GM10847 (cell line): ENCODE measurements around the gene OTOF.

Experiments
- POLR2A ChIP-seq: IDR thresholded peaks from 2 replicates; pipeline ENCODE4 v1.6.1; 2011; ENCODE audit not compliant: insufficient read length; ENCODE audit errors: extremely low read depth

OTOF gene

DNA sequence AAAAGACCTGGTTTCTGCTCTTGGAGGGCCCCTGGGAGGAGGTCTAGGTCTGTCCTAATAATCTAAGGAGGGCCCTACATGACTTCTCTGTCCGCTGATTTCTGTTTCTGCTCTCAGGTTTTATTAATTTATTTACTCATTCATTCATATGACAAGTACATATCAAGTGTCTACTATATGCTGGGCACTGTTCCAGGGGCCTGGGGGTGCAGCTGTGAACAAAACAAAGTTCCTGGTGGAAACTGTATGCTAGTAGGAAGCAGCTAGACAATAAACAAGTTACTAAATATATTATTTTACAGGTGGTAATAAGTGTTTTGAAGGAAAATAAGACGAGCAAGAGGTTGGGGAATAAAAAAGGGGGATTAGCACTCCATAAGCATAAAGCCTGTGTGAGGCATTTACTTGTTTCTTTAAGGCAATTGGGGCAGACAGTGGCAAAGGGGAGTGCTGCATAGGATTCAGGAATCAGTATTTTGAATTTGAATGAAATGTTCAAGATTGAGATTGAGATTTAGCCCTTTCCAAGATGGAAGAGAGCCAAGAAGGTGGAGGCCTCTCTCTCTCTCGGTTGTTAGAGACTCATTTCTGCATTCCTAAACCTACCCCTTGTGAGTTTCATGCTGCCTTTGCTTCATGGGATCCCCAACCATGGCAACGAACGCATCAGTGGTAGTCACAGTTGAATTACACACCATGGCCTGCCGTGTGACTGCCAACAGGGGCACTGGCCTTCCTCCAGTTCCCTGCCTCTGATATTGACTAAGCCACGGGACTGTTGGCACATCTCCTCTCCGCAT, 47.9 kb downstream of the OTOF start:
- no peak for TF ChIP-seq POLR2A

DNA sequence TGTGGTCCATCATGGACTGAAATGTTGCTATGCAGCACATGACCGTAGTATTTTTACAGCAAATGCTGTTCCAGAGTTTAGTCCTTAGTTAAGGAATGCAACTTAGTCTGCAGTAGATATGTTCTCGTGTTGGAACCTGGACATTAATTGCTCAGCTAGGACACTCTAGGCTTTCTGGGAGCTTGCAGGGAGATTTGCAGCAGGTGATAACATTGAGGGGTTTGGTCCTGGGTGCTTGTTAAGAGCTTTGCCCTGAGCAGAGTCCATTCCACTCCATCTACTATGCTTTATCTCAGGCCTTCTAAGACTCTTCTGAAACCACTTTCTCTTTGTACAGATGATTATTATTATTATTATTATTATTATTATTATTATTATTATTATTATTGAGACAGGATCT, 49.1 kb downstream of the OTOF start:
- no peak for TF ChIP-seq POLR2A

DNA sequence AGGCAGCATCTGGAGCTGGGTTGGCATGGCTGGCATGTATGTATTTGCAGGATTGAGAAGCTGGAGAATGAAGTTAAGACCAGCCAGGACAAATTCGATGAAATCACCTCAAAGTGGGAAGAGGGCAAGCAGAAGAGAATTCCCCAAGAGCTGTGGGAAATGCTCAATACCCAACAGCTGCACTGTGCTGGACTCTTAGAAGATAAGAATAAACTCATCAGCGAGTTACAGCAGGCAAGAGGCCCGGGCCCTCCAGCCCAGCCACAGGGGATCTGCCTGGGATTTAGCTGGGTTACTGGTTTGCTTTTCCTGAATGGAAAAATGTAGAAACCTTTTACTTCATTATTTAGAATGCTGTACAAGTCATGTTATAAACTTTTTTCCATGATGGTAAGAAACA, 53.7 kb downstream of the OTOF start:
- no peak for TF ChIP-seq POLR2A

DNA sequence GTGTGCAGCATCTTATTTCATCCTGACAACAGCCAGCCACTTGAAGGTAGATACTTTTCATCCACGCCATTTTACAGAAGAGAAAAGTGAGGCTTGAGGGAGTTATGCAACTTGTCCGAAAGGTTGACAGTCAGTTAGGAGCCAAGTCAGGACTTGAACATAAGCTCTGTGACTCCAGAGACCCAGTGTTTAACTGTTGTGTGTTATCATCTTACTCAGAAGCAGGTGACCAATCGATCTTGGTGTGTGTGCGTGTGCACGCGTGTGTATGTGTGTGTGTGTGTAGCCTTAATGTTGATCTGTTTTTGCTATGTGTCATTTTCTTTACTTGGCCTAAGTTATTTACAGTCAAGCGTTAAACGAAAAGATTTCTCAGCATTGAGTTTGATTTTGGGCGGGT, 54.2 kb downstream of the OTOF start:
- no peak for TF ChIP-seq POLR2A

DNA sequence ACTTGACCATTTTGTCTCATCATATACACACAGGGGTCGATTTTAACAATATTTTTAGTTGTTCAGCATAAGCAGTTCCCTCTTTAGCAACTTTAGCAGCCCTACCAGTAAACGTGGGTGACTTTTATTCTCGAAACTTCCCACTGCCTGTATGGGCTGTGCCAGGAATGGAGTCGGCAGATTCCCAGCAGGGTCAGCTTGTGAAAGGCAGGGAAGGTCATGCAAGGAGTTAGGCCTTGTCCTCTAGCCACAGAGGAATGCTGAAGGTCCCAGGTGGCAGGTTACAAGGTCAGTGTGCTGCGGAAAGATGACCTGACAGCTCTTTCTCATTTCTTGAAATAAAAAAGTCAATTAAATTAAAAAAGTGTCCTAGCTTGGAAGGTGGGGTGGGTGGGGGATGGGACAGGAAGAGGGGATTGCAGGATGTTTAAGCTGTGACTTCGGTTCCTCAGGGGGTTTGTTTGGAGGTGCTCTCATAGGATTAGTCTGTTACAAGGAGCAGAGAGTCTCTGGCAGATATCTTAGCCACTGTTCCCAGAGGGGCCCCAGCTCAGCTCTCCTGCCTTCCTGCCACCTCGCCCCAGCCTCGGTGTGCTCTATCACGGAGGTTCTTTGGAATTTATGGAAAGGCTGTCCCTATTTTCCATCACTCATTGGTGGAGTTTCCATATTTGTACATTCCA, 54.8 kb downstream of the OTOF start:
- TF ChIP-seq POLR2A, result no peak

DNA sequence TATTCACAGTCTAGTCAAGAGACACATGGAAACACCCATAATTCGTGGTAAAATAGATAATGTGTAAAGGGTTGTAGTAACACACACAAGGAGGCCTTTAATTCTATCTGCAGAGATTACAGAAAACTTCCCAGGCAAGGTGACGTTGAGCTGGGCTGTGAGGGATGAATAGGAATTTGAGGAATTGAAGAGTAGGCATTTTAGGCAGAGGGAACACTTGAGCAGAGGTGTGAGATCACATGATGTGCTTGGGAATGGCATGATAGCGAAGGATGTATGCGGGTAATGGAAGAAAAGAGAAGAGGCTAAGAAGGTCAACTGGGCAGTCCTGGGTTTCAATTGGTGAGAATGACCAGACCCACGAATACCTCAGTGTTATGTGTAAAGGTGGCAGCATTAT, 56.0 kb downstream of the OTOF start:
- no peak for TF ChIP-seq POLR2A

DNA sequence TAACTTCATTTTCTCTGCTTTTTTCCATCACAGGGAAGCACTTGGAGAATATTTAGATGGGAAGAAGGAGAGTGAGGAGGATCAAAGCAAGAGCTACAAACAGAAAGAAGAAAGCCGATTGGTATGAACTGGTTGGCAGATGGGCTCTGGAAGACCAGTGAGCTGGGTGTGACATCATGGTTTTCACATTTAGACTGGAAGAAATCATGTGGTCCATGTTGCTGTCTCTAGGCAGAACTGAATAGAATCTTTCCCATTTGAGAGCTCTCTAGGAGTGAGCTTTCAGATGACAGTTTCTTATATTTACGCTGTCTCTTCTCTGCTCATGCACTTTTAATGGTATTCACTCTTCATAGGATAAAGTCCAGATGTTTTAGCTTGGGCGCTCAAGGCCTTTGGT, 63.6 kb downstream of the OTOF start:
- no peak for TF ChIP-seq POLR2A

- no peak for TF ChIP-seq POLR2A
Measured at GRCh38 chr2:26412091-26412673, 65.7 kb downstream of the OTOF start.

DNA sequence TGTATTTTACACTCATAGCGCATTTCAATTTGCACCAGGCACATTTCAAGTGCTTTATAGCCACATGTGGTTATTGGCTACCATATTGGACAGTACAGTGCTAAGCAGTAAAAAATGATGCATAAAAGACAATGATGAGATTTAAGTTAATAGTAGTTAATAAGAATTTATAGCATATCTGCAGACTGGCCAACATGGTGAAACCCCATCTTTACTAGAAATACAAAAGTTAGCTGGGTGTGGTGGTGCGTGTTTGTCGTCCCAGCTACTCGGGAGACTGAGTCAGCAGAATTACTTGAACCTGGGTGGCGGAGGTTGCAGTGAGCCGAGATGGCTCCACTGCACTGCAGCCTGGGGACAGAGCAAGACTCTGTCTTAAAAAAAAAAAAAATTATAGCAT, 66.5 kb downstream of the OTOF start:
- no peak for TF ChIP-seq POLR2A

DNA sequence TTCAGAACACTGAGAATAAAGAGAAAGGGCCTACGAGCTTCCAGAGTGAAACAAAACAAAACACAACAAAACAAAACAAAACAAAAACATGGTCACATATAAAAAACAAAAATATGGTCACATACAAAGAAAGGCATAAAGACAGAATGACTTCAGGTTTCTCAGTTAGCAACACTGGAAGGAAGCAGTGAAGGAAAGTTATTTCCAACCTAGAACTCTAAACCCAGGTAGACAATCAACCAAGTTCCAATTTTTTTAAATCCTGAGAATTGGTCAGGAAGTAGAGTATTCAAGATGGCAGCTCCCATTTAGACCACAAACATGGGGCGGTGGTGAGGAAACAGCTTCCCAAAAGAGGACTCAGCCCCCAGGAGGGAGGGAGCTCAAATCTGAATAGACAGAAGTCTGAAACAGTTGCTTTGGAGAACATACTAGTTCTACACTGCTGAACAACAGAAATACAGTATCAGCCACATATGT, 67.1 kb downstream of the OTOF start:
- no peak for TF ChIP-seq POLR2A

- no peak for TF ChIP-seq POLR2A
Measured at GRCh38 chr2:26409785-26410184, 68.1 kb downstream of the OTOF start.

GRCh38 chr2:26407526-26407925, 70.4 kb downstream of the OTOF start:
- no peak for TF ChIP-seq POLR2A
